PC-3 (cell line): ENCODE data around the gene PLSCR1. TPM values are rescaled to one million over a fixed set of nuclear protein-coding genes. Genes with fewer than 3 reads are reported as not detected.

Experiments
- ATAC-seq: fragments of 200-7000 bp; cut with Tn5 transposase; 2 replicates; pipeline ENCODE4 v1.9.1; 2020; ENCODE audit warnings: mild to moderate bottlenecking, moderate library complexity
- BruUV-seq: library from RNA; stranded (reverse); fragments of 400-500 nt; replicated peaks from 2 replicates; lab custom pipeline; 2021; lab: Mats Ljungman, UMichigan
- CTCF ChIA-PET: fragments of 300-600 bp; sonication (Branson Sonifier 250); formaldehyde crosslinking; loops from one replicate; lab custom pipeline; 2022; ENCODE audit warnings: antibody characterized with exemption; lab: Charles Lee
- POLR2A ChIA-PET: fragments of 300-600 bp; sonication (Branson Sonifier 250); formaldehyde crosslinking; loops from one replicate; lab custom pipeline; 2022; ENCODE audit warnings: antibody characterized with exemption; ENCODE audit not compliant: unreplicated experiment; lab: Charles Lee
- DNase-seq: peaks from one replicate; pipeline ENCODE4 v3.0.0-alpha.2; 2015
- H2AFZ ChIP-seq: fragments of 300-600 bp; sonication (generic); 2 replicates; pipeline ENCODE4 v1.6.0; 2016; ENCODE audit warnings: antibody characterized with exemption, low read length
- H3F3A ChIP-seq: fragments of 300-600 bp; sonication (generic); one replicate; pipeline ENCODE4 v1.6.0; 2017; ENCODE audit warnings: antibody characterized with exemption, low read length, control low read depth, mild to moderate bottlenecking; ENCODE audit not compliant: unreplicated experiment
- H3K27ac ChIP-seq: fragments of 300-600 bp; sonication (generic); 2 replicates; pipeline ENCODE4 v1.5.1; 2016; ENCODE audit warnings: mild to moderate bottlenecking, low read length
- H3K27me3 ChIP-seq: fragments of 300-600 bp; sonication (generic); 2 replicates; pipeline ENCODE4 v1.6.1; 2016; ENCODE audit warnings: low read length, mixed read lengths
- H3K36me3 ChIP-seq: fragments of 300-600 bp; sonication (generic); 2 replicates; pipeline ENCODE4 v1.6.1; 2016; ENCODE audit warnings: low read depth, mixed run types, low read length, mixed read lengths
- H3K4me1 ChIP-seq: fragments of 300-600 bp; sonication (generic); 2 replicates; pipeline ENCODE4 v1.5.1; 2016; ENCODE audit warnings: low read length; ENCODE audit not compliant: insufficient read depth
- H3K4me2 ChIP-seq: fragments of 300-600 bp; sonication (generic); 2 replicates; pipeline ENCODE4 v1.6.0; 2016; ENCODE audit warnings: low read length
- H3K4me3 ChIP-seq: fragments of 300-600 bp; sonication (generic); 2 replicates; pipeline ENCODE4 v1.5.1; 2016; ENCODE audit warnings: mild to moderate bottlenecking, low read length, mixed read lengths
- H3K79me2 ChIP-seq: fragments of 300-600 bp; sonication (generic); 2 replicates; pipeline ENCODE4 v1.6.1; 2017; ENCODE audit warnings: low read length, mixed read lengths
- H3K9ac ChIP-seq: fragments of 300-600 bp; sonication (generic); 2 replicates; pipeline ENCODE4 v1.6.0; 2016; ENCODE audit warnings: mild to moderate bottlenecking, low read length
- H3K9me2 ChIP-seq: fragments of 300-600 bp; sonication (generic); replicated peaks from 2 replicates; pipeline ENCODE4 v1.6.1; 2016; ENCODE audit warnings: mixed run types, low read length, mixed read lengths
- H3K9me3 ChIP-seq: fragments of 300-600 bp; sonication (generic); 2 replicates; pipeline ENCODE4 v1.6.1; 2016; ENCODE audit warnings: low read length, mixed read lengths
- H4K20me1 ChIP-seq: fragments of 300-600 bp; sonication (generic); 2 replicates; pipeline ENCODE4 v1.6.1; 2016; ENCODE audit warnings: low read length, mixed read lengths
- EZH2 ChIP-seq: fragments of 300-600 bp; sonication (generic); IDR thresholded peaks from one replicate; pipeline ENCODE4 v1.6.1; 2017; ENCODE audit warnings: antibody characterized with exemption, mild to moderate bottlenecking, low read length; ENCODE audit not compliant: unreplicated experiment
- EZH2phosphoT487 ChIP-seq: fragments of 300-600 bp; sonication (generic); IDR thresholded peaks from 2 replicates; pipeline ENCODE4 v1.6.1; 2018; ENCODE audit warnings: mild to moderate bottlenecking, antibody characterized with exemption, low read length, borderline replicate concordance
- intact Hi-C: fragments of 100-400 bp; cut with micrococcal nuclease; formaldehyde crosslinking; loops from 2 replicates; pipeline ENCODE4 v1.9.0; 2023
- total RNA-seq: library from RNA; depleted of rRNA; stranded (reverse); fragments of >200 nt; gene quantifications from 2 replicates; pipeline ENCODE4 v1.2.3, GENCODE V29; 2014
- TF ChIP-seq, protein P1 (sequence below): fragments of 300-600 bp; sonication (generic); conservative IDR thresholded peaks from 2 replicates; pipeline ENCODE4 v1.5.1; 2017; ENCODE audit warnings: antibody characterized with exemption, low read depth, mild to moderate bottlenecking, low read length

The PLSCR1 gene
- total RNA-seq, 1 experiment from 2014 or later, result 48.8 TPM

DNA sequence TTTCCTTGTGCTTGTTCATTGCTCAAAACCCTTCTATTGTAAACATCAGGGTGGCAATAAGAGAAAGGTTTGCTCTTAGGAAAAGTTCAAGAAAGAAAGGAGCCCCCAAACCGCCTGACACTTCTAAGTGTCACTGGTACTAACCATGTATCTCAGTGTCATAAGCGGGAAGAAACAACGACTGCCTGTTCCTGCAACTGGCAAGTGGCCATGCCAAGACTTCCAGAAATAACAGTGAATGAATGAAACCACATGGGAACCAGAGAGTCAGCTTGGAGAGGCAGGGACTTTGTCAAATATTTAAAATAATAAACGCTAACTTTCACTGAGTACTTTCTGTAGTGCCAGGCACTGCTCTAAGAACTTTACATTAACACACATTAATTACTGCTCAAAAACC is 76.2 kb downstream of the PLSCR1 start:
- ATAC-seq, result peak; percentile 7
- Histone ChIP-seq H3K4me2 (peak overlapping the region; percentile 79), H3K4me1 (peaks cover 64% of the 10 kb centered on the region), H3K9ac (peak overlapping the region; percentile 84), H3F3A (no peaks in the 10 kb centered on the region), H2AFZ (peak overlapping the region; percentile 45), H3K36me3 (no peaks in the 10 kb centered on the region), H4K20me1 (no peaks in the 10 kb centered on the region), H3K4me3 (peak overlapping the region; percentile 61), H3K9me2 (no peaks in the 10 kb centered on the region), H3K27ac (peak overlapping the region; percentile 93), H3K27me3 (no peaks in the 10 kb centered on the region), H3K9me3 (no peaks in the 10 kb centered on the region), H3K79me2 (no peaks in the 10 kb centered on the region)
- ChIA-PET CTCF (no interaction called here), POLR2A (interaction anchor here (0.6 to 1.3 kb wide), 4 partner anchors 38 to 155 kb away, joined by 3 to 6 read pairs (median 3); no protein-coding TSS in a partner anchor)
- peak; percentile 59 for DNase-seq
- intact Hi-C loops, result loop anchor here (2.0 kb wide), 3 partner anchors 39 to 77 kb away; partner anchors contain the start of gene PLSCR1
- no peak for TF ChIP-seq EZH2phosphoT487
- TF ChIP-seq EZH2, result no peak
- TF ChIP-seq, protein P1, sequence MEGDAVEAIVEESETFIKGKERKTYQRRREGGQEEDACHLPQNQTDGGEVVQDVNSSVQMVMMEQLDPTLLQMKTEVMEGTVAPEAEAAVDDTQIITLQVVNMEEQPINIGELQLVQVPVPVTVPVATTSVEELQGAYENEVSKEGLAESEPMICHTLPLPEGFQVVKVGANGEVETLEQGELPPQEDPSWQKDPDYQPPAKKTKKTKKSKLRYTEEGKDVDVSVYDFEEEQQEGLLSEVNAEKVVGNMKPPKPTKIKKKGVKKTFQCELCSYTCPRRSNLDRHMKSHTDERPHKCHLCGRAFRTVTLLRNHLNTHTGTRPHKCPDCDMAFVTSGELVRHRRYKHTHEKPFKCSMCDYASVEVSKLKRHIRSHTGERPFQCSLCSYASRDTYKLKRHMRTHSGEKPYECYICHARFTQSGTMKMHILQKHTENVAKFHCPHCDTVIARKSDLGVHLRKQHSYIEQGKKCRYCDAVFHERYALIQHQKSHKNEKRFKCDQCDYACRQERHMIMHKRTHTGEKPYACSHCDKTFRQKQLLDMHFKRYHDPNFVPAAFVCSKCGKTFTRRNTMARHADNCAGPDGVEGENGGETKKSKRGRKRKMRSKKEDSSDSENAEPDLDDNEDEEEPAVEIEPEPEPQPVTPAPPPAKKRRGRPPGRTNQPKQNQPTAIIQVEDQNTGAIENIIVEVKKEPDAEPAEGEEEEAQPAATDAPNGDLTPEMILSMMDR, result no peak
- BruUV-seq, result no TSS peak

DNA sequence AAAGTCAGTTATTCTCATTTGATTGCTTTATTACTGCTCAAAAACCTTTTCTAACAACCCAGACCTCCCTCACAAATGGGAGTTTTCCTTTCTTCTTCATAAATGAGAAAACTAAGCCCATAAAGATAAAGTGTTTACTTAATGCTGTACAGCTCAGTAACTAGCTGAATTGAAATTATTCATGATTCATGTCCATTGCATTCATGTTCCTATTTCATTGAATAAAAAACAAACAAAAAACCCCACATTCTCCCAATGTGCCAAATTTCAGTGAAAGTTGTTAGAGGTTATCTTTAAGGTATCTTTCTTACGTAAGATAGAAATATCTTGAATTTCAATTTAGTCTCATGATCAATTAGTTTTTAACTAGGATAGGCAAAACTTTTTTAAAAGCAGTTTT is 77.8 kb downstream of the PLSCR1 start:
- peak overlapping the region; percentile 90 for H3K27ac ChIP-seq
- peak; percentile 43 for ATAC-seq
- no peaks in the 10 kb centered on the region for H3K79me2 ChIP-seq
- no peaks in the 10 kb centered on the region for H3F3A ChIP-seq
- peak overlapping the region; percentile 58 for H3K9ac ChIP-seq
- BruUV-seq, result no TSS peak
- TF ChIP-seq EZH2 (no peak), EZH2phosphoT487 (no peak)
- TF ChIP-seq, protein P1, result no peak
- no peaks in the 10 kb centered on the region for H4K20me1 ChIP-seq
- no peak overlapping the region for H2AFZ ChIP-seq
- H3K27me3 ChIP-seq, result no peaks in the 10 kb centered on the region
- no peak overlapping the region for H3K4me3 ChIP-seq
- H3K4me2 ChIP-seq, result peak overlapping the region; percentile 46
- no peaks in the 10 kb centered on the region for H3K36me3 ChIP-seq
- POLR2A ChIA-PET, result interaction anchor here (0.6 kb wide), 1 partner anchor 189 kb away, joined by 3 read pairs; no protein-coding TSS in a partner anchor
- intact Hi-C loops, result no loop called here
- no peaks in the 10 kb centered on the region for H3K9me3 ChIP-seq
- no peaks in the 10 kb centered on the region for H3K9me2 ChIP-seq
- CTCF ChIA-PET, result interaction anchor here (0.7 kb wide), 1 partner anchor 44 kb away, joined by 4 read pairs; no protein-coding TSS in a partner anchor
- H3K4me1 ChIP-seq, result peaks cover 64% of the 10 kb centered on the region
- DNase-seq, result peak; percentile 83
